ENCODE results near the gene SAP130.

The SAP130 gene

GRCh38 chr2:127954857-127955256 lies 73.0 kb downstream of the SAP130 start:
- no peak overlapping the region for H3K27ac Mint-ChIP-seq
- H3K27me3 Mint-ChIP-seq = no peaks in the 10 kb centered on the region
- H3K36me3 Mint-ChIP-seq (ENCODE audit: insufficient read depth) = peaks cover 40% of the 10 kb centered on the region
- no peaks in the 10 kb centered on the region for H3K9me3 Mint-ChIP-seq
- no peak for DNase-seq
- H3K4me3 Mint-ChIP-seq = no peak overlapping the region
- H3K4me1 Mint-ChIP-seq (ENCODE audit: low read depth in 2 of 2) = peaks cover 0 to 3% of the 10 kb centered on the region in 2 donors
- no peak for ATAC-seq (replicated peaks)

- H3K27me3 Mint-ChIP-seq = no peaks in the 10 kb centered on the region
- H3K4me3 Mint-ChIP-seq = no peak overlapping the region
- H3K4me1 Mint-ChIP-seq (ENCODE audit: low read depth in 2 of 2) = peaks cover 0 to 3% of the 10 kb centered on the region in 2 donors
- ATAC-seq (replicated peaks) = no peak
- H3K27ac Mint-ChIP-seq = no peak overlapping the region
- peaks cover 50% of the 10 kb centered on the region for H3K36me3 Mint-ChIP-seq (ENCODE audit: insufficient read depth)
- H3K9me3 Mint-ChIP-seq = no peaks in the 10 kb centered on the region
- no peak for DNase-seq
Measured at GRCh38 chr2:127953849-127954248, 74.0 kb downstream of the SAP130 start.

GRCh38 chr2:127953128-127953718 lies 74.6 kb downstream of the SAP130 start:
- H3K4me3 Mint-ChIP-seq = no peak overlapping the region
- DNase-seq = no peak
- H3K36me3 Mint-ChIP-seq (ENCODE audit: insufficient read depth) = peaks cover 49% of the 10 kb centered on the region
- H3K4me1 Mint-ChIP-seq (ENCODE audit: low read depth in 2 of 2) = no peaks in the 10 kb centered on the region
- no peak for ATAC-seq (replicated peaks)
- no peaks in the 10 kb centered on the region for H3K27me3 Mint-ChIP-seq
- no peak overlapping the region for H3K27ac Mint-ChIP-seq
- H3K9me3 Mint-ChIP-seq = no peaks in the 10 kb centered on the region

- H3K4me1 Mint-ChIP-seq (ENCODE audit: low read depth in 2 of 2) = no peaks in the 10 kb centered on the region
- peaks cover 51% of the 10 kb centered on the region for H3K36me3 Mint-ChIP-seq (ENCODE audit: insufficient read depth)
- H3K9me3 Mint-ChIP-seq = no peaks in the 10 kb centered on the region
- no peak overlapping the region for H3K4me3 Mint-ChIP-seq
- no peaks in the 10 kb centered on the region for H3K27me3 Mint-ChIP-seq
- H3K27ac Mint-ChIP-seq = no peak overlapping the region
- ATAC-seq (replicated peaks) (no peak), DNase-seq (no peak)
Measured at GRCh38 chr2:127951026-127951425, 76.8 kb downstream of the SAP130 start.

- H3K4me3 Mint-ChIP-seq = no peak overlapping the region
- no peak overlapping the region for H3K27ac Mint-ChIP-seq
- no peaks in the 10 kb centered on the region for H3K9me3 Mint-ChIP-seq
- no peaks in the 10 kb centered on the region for H3K27me3 Mint-ChIP-seq
- DNase-seq (no peak), ATAC-seq (replicated peaks) (no peak)
- peaks cover 55% of the 10 kb centered on the region for H3K36me3 Mint-ChIP-seq (ENCODE audit: insufficient read depth)
- H3K4me1 Mint-ChIP-seq (ENCODE audit: low read depth in 2 of 2) = no peaks in the 10 kb centered on the region
Measured at GRCh38 chr2:127950264-127950663, 77.6 kb downstream of the SAP130 start.

DNA sequence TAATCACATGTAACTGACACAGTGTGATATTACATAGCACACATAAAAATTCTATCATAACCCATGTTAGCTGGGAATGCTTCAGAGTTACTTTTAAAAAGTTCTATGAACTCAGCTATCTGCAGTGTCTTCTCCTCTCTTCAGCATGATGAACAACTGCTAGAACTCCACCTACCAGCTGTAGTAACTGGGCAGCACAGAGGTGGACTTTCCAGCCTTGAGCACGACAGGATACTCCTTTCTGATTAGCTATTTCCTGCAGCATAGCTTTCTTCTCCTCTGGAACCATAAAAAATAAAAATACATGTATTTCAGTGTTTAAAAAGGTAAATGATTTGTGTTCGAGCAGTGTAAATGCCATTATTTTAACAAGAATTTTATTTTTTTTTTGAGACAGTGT lies 82.6 kb downstream of the SAP130 start:
- ATAC-seq (replicated peaks) = no peak
- Mint-ChIP-seq H3K4me1 (ENCODE audit: low read depth in 2 of 2) (no peaks in the 10 kb centered on the region), H3K36me3 (ENCODE audit: insufficient read depth) (peaks cover 74% of the 10 kb centered on the region), H3K27ac (peak overlapping the region in 1 of 2 donors; percentile 65), H3K9me3 (no peaks in the 10 kb centered on the region), H3K4me3 (no peak overlapping the region), H3K27me3 (no peaks in the 10 kb centered on the region)
- DNase-seq = no peak

- ATAC-seq (replicated peaks) (no peak), DNase-seq (no peak)
- Mint-ChIP-seq H3K36me3 (ENCODE audit: insufficient read depth) (peaks cover 56% of the 10 kb centered on the region), H3K27ac (no peak overlapping the region), H3K9me3 (no peaks in the 10 kb centered on the region), H3K4me3 (no peak overlapping the region), H3K27me3 (no peaks in the 10 kb centered on the region), H3K4me1 (ENCODE audit: low read depth in 2 of 2) (no peaks in the 10 kb centered on the region)
Measured at GRCh38 chr2:127943186-127943585, 84.7 kb downstream of the SAP130 start.

DNA sequence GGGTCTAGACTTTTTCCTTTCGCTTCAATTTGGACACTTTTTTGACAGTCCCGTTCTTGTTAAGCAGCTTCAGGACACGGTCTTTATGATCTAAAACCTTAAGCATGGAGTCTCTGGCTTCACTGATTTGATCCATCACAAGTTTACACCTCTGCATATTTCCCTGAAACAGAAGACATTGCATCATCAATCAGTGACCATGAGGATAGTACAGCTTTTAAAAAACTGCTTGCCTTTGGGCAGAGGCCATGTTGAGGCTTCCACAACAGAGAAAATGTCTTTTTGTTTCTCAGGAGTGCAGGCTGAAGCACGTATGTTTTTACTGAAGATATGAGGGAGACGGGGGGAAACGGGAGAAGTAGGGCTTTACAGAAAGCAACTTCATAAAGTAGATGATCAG lies 85.9 kb downstream of the SAP130 start:
- Mint-ChIP-seq H3K9me3 (no peaks in the 10 kb centered on the region), H3K27me3 (no peaks in the 10 kb centered on the region), H3K36me3 (ENCODE audit: insufficient read depth) (peaks cover 49% of the 10 kb centered on the region), H3K4me1 (ENCODE audit: low read depth in 2 of 2) (no peaks in the 10 kb centered on the region), H3K27ac (peak overlapping the region in 1 of 2 donors; percentile 19), H3K4me3 (no peak overlapping the region)
- ATAC-seq (replicated peaks) (no peak), DNase-seq (no peak)

DNA sequence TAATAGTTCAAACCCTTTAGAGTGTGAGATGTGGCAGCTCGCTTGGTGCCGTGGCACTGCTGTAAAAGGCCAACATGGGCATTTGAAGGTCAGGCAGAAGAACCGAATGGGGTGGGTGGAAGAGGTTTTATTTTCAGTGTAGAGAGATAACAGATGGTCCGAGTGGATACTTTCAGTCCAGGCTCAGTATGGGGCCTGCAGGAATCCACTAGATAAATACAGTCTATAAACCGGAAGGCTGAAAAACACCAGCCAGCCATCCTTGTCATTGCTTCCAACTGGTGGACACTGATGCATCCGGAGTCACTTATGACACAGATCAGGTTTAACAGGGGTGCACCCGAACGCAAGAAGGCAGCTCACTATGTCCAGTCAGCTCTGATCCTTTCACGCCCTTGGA lies 86.4 kb downstream of the SAP130 start:
- no peak for DNase-seq
- Mint-ChIP-seq H3K9me3 (no peaks in the 10 kb centered on the region), H3K4me3 (no peak overlapping the region), H3K27me3 (no peaks in the 10 kb centered on the region), H3K4me1 (ENCODE audit: low read depth in 2 of 2) (no peaks in the 10 kb centered on the region), H3K27ac (peak overlapping the region in 1 of 2 donors; percentile 19), H3K36me3 (ENCODE audit: insufficient read depth) (peaks cover 44% of the 10 kb centered on the region)
- no peak for ATAC-seq (replicated peaks)

DNA sequence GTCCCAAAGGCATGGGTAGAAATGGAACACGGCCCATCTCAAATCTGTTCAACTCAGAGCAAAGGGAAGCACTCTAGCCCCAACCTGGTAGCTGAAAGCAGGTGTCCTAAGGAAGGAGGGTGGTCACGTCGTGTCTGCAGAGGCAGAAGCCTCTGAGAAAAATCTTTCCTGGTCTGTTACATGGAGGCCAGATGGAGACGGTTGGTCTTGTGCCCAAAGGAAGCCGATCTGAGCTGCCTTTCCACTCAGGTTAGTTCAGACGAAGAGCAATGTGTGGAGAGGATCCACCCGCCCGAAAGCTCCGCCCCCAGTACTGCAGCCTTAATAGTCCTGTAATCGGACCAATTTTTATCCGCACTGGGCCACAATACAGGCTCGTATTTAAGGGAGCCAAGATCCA lies 87.2 kb downstream of the SAP130 start:
- H3K9me3 Mint-ChIP-seq = no peaks in the 10 kb centered on the region
- DNase-seq = no peak
- no peaks in the 10 kb centered on the region for H3K4me1 Mint-ChIP-seq (ENCODE audit: low read depth in 2 of 2)
- no peaks in the 10 kb centered on the region for H3K27me3 Mint-ChIP-seq
- H3K27ac Mint-ChIP-seq = no peak overlapping the region
- ATAC-seq (replicated peaks) = no peak
- H3K4me3 Mint-ChIP-seq = no peak overlapping the region
- H3K36me3 Mint-ChIP-seq (ENCODE audit: insufficient read depth) = peaks cover 37% of the 10 kb centered on the region

DNA sequence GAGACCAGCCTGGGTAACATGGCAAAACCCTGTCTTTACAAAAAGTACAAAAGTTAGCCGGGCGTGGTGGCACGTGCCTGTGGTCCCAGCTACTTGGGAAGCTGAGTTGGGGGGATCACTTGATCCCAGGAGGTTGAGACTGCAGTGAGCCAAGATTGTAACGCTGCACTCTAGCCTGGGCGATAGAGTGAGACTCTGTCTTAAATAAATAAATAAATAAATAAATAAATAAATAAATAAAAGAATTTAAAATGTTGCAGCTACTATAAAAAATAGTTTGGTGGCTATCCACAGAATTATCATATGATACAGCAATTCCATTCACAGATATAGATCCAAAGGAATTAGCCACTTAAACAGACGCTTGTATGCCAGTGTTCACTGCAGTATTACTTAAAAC lies 92.5 kb downstream of the SAP130 start:
- no peaks in the 10 kb centered on the region for H3K36me3 Mint-ChIP-seq (ENCODE audit: insufficient read depth)
- no peaks in the 10 kb centered on the region for H3K9me3 Mint-ChIP-seq
- DNase-seq (no peak), ATAC-seq (replicated peaks) (no peak)
- no peaks in the 10 kb centered on the region for H3K27me3 Mint-ChIP-seq
- H3K27ac Mint-ChIP-seq = no peak overlapping the region
- no peaks in the 10 kb centered on the region for H3K4me1 Mint-ChIP-seq (ENCODE audit: low read depth in 2 of 2)
- no peak overlapping the region for H3K4me3 Mint-ChIP-seq

DNA sequence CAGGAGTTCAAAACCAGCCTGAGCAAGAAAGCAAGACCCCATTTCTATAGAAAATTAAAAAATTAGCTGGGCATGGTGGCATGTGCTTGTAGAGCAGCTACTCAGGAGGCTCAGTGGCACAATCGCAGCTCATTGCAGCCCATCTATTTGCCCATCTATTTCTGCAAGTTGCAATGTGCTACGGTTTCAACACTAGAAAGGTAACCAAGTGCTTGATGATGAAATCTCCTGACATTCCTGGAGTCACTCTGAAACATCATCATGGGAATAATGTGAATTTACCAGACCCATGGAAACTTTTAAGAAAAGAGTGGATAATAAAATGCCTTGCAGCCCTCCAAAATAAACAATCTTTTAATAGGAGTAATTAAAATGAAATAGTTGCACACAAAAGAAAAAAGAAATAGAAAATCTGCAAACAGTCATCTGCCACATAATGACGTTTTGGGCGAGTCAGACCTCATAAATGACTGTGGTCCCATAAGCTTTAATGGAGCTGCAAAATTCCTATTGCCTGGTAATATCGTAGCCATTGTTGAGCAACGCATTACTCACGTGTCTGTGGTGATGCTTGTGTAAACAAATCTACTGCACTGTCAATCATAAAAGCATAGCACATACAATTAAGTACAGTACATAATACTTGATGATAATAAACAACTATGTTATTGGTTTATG lies 95.5 kb downstream of the SAP130 start:
- no peak overlapping the region for H3K27ac Mint-ChIP-seq
- H3K4me3 Mint-ChIP-seq = no peak overlapping the region
- ATAC-seq (replicated peaks) = no peak
- H3K36me3 Mint-ChIP-seq (ENCODE audit: insufficient read depth) = no peaks in the 10 kb centered on the region
- no peaks in the 10 kb centered on the region for H3K9me3 Mint-ChIP-seq
- no peaks in the 10 kb centered on the region for H3K27me3 Mint-ChIP-seq
- no peaks in the 10 kb centered on the region for H3K4me1 Mint-ChIP-seq (ENCODE audit: low read depth in 2 of 2)
- DNase-seq = no peak

DNA sequence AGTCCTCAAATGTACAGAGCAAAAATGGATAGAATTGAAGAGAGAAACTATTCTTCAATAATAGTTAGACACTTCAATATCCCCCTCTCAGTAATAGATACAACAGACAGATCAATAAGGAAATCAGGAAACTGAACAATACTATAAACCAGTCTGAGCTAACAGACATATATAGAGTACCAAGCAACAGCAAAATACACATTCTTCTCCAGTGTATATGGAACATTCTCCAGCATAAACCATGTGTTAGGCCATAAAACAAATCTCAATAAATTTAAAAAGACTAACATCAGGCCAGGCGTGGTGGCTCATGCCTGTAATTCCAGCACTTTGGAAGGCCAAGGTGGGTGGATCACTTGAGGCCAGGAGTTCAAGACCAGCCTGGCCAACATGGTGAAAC lies 98.4 kb downstream of the SAP130 start:
- DNase-seq = no peak
- H3K36me3 Mint-ChIP-seq (ENCODE audit: insufficient read depth) = no peaks in the 10 kb centered on the region
- H3K9me3 Mint-ChIP-seq = no peaks in the 10 kb centered on the region
- peaks cover 4 to 5% of the 10 kb centered on the region in 2 donors for H3K27me3 Mint-ChIP-seq
- H3K4me3 Mint-ChIP-seq = no peak overlapping the region
- ATAC-seq (replicated peaks) = no peak
- no peaks in the 10 kb centered on the region for H3K4me1 Mint-ChIP-seq (ENCODE audit: low read depth in 2 of 2)
- no peak overlapping the region for H3K27ac Mint-ChIP-seq

- H3K4me3 Mint-ChIP-seq = no peak overlapping the region
- H3K9me3 Mint-ChIP-seq = no peaks in the 10 kb centered on the region
- no peak overlapping the region for H3K27ac Mint-ChIP-seq
- no peaks in the 10 kb centered on the region for H3K36me3 Mint-ChIP-seq (ENCODE audit: insufficient read depth)
- H3K27me3 Mint-ChIP-seq = peaks cover 5 to 9% of the 10 kb centered on the region in 2 donors
- DNase-seq = no peak
- ATAC-seq (replicated peaks) = no peak
- H3K4me1 Mint-ChIP-seq (ENCODE audit: low read depth in 2 of 2) = no peaks in the 10 kb centered on the region
Measured at GRCh38 chr2:127927384-127927783, 100.5 kb downstream of the SAP130 start.
